Gastrocnemius medialis (tissue), 4 donors: ENCODE data around the gene SERPINE1. TPM values are rescaled to one million over a fixed set of nuclear protein-coding genes. Genes with fewer than 3 reads are reported as not detected.
"Not testable (repeated sequence)": the region's sequence is repeated elsewhere in the genome, so short reads cannot be mapped to it uniquely, and the experiment has no call there.

Source experiments
- ATAC-seq, 2 donors: fragments of 150-250 bp; one replicate each; pipeline ENCODE4 v1.9.1; 2016
- DNase-seq, 2 donors: peaks; one replicate each; pipeline ENCODE4 v3.0.0-alpha.2; 2019
- H3K27ac ChIP-seq, 4 donors: fragments of 200-600 bp; sonication (generic); 1 replicate in 1 of 4; 2 replicates in 3 of 4; pipeline ENCODE4 v1.5.1; 2016 to 2018; ENCODE audit warnings: mild to moderate bottlenecking in 2 of 4, moderate library complexity in 1 of 4
- H3K27me3 ChIP-seq, 3 donors: fragments of 200-600 bp; sonication (generic) in 2 of 3; 1 replicate in 1 of 3; 2 replicates in 2 of 3; pipeline versions ENCODE4 v1.5.1 to v1.6.0; 2016 to 2019; ENCODE audit warnings: mild to moderate bottlenecking in 1 of 3, moderate library complexity in 1 of 3
- H3K36me3 ChIP-seq, 2 donors: fragments of 200-600 bp; sonication (generic) in 1 of 2; one replicate each; pipeline ENCODE4 v1.5.1; 2017 to 2018
- H3K4me1 ChIP-seq, 2 donors: fragments of 200-600 bp; sonication (generic) in 1 of 2; one replicate each; pipeline ENCODE4 v1.5.1; 2016 to 2017; ENCODE audit warnings: mild to moderate bottlenecking in 2 of 2
- H3K4me3 ChIP-seq, 4 donors: fragments of 200-600 bp; sonication (generic) in 3 of 4; 1 replicate in 1 of 4; 2 replicates in 3 of 4; pipeline ENCODE4 v1.5.1; 2016 to 2019; ENCODE audit warnings: mild to moderate bottlenecking in 2 of 4
- H3K9me3 ChIP-seq, 3 donors: fragments of 200-600 bp; sonication (generic) in 2 of 3; 1 replicate in 1 of 3; 2 replicates in 2 of 3; pipeline ENCODE4 v1.5.1; 2016 to 2019
- POLR2A ChIP-seq, 2 donors: fragments of 450-650 bp; IDR thresholded peaks; one replicate each; pipeline ENCODE4 v1.6.1; 2017; ENCODE audit warnings: antibody characterized with exemption in 2 of 2, mild to moderate bottlenecking in 2 of 2, moderate library complexity in 2 of 2
- in situ Hi-C, 4 donors: fragments of 200-750 bp; cut with MboI; loops; one replicate each; pipeline versions ENCODE4 v1.15.0 to v1.8.0; 2017; ENCODE audit warnings: low sequenced_read_pairs in 4 of 4
- intact Hi-C: fragments of 100-400 bp; cut with DNase I; formaldehyde crosslinking; loops from one replicate; pipeline ENCODE4 v1.15.1; 2023; ENCODE audit warnings: low total_unique reads
- total RNA-seq, 4 donors: library from RNA; depleted of rRNA; stranded (reverse); fragments of >200 nt; gene quantifications; one replicate each; pipeline versions ENCODE4 v1.1.0 to v1.2.3, GENCODE V29; 2016
- TF ChIP-seq, protein P1 (sequence below), 5 experiments: fragments of 450-650 bp in 3 of 5; fragments of 200-600 bp in 2 of 5; sonication (generic) in 2 of 5; IDR thresholded peaks in 4 of 5; conservative IDR thresholded peaks in 1 of 5; 1 replicate in 4 of 5; 2 replicates in 1 of 5; pipeline ENCODE4 v1.5.1; 2016 to 2019; ENCODE audit warnings: antibody characterized with exemption in 5 of 5, mild to moderate bottlenecking in 3 of 5, moderate library complexity in 3 of 5

Gene SERPINE1
- total RNA-seq, 4 donors from 2014 or later, result 5.9 to 21.7 (median 12.3) TPM

DNA sequence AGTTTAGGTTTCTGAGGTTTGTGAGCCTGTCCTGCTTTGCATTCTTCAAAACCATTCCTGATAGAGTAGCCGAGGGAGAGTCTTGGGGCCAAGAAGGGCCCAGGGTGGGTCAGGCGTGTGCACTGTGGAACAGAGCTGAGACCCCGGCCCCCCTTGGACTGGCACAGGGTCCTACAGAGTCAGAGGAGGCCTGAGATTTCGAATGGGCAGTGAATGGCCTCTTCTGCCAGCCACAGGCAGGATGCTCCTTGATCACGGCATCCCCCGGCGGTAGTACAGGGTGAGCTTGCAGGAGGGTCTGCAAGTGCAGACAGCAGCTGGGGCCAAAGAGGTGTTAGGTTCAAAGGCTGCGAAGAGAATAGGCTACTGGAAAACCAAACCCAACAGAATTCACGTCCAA lies 37.0 kb upstream of the SERPINE1 start:
- intact Hi-C loops, result loop anchor here (5.0 kb wide), 1 partner anchor 152 kb away; no protein-coding TSS in a partner anchor
- no peaks in the 10 kb centered on the region for H3K27me3 ChIP-seq
- no peak overlapping the region for H3K27ac ChIP-seq
- TF ChIP-seq, protein P1, sequence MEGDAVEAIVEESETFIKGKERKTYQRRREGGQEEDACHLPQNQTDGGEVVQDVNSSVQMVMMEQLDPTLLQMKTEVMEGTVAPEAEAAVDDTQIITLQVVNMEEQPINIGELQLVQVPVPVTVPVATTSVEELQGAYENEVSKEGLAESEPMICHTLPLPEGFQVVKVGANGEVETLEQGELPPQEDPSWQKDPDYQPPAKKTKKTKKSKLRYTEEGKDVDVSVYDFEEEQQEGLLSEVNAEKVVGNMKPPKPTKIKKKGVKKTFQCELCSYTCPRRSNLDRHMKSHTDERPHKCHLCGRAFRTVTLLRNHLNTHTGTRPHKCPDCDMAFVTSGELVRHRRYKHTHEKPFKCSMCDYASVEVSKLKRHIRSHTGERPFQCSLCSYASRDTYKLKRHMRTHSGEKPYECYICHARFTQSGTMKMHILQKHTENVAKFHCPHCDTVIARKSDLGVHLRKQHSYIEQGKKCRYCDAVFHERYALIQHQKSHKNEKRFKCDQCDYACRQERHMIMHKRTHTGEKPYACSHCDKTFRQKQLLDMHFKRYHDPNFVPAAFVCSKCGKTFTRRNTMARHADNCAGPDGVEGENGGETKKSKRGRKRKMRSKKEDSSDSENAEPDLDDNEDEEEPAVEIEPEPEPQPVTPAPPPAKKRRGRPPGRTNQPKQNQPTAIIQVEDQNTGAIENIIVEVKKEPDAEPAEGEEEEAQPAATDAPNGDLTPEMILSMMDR (IDR thresholded peaks at IDR 0.05 in 4 of 5, conservative IDR thresholded peaks at IDR 0.05 in 1 of 5), result no peak
- no peak for TF ChIP-seq POLR2A (IDR thresholded peaks at IDR 0.05)
- H3K4me1 ChIP-seq, result peaks cover 15% of the 10 kb centered on the region in 2 donors
- H3K9me3 ChIP-seq, result no peaks in the 10 kb centered on the region
- DNase-seq, result no peak
- ATAC-seq, result no peak
- peaks cover 0 to 20% of the 10 kb centered on the region in 2 donors for H3K36me3 ChIP-seq
- in situ Hi-C loops, result loop anchor here in 2 of 4 donors (5.0 to 10.0 kb wide), 2 partner anchors 45 to 47 kb away; no protein-coding TSS in a partner anchor
- no peak overlapping the region for H3K4me3 ChIP-seq

DNA sequence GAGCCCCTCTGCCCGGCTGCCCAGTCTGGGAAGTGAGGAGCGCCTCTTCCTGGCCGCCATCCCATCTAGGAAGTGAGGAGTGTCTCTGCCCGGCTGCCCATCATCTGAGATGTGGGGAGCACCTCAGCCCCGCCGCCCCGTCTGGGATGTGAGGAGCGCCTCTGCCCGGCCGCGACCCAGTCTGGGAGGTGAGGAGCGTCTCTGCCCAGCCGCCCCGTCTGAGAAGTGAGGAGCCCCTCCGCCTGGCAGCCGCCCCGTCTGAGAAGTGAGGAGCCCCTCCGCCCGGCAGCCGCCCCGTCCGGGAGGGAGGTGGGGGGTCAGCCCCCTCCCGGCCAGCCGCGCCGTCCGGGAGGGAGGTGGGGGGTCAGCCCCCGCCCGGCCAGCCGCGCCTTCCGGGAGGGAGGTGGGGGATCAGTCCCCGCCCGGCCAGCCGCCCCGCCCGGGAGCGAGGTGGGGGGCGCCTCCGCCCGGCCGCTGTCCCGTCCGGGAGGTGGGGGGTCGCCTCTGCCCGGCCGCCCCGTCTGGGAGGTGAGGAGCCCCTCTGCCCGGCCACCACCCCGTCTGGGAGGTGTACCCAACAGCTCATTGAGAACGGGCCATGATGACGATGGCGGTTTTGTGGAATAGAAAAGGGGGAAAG lies 34.5 kb upstream of the SERPINE1 start:
- H3K9me3 ChIP-seq, intact Hi-C loops, H3K27me3 ChIP-seq, H3K4me3 ChIP-seq, ATAC-seq, DNase-seq, H3K27ac ChIP-seq, H3K4me1 ChIP-seq: not testable (repeated sequence)
- in situ Hi-C loops, result loop anchor here in 1 of 4 donors (5.0 kb wide), 1 partner anchor 45 kb away; no protein-coding TSS in a partner anchor
- peaks cover 0 to 18% of the 10 kb centered on the region in 2 donors for H3K36me3 ChIP-seq

DNA sequence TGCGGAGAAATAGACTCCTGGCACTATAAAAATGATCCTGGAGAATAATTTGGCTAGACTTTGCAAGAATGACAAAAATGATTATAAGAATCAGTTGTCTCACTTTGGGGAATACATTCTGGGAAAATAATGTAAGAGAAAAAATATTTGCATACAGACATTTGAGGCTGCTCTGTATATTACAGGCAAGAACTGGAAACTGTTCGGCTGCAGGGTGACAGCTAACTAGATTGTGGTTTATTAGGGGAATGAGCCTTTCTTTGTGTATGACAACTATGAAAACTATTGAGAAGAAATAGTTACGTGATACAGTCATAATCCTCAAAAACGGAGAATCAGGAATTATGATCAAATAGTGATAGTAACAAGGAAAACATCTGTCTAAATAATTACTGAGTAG lies 33.0 kb upstream of the SERPINE1 start:
- H3K4me1 ChIP-seq, result peaks cover 0 to 4% of the 10 kb centered on the region in 2 donors
- TF ChIP-seq, protein P1 (IDR thresholded peaks at IDR 0.05 in 4 of 5, conservative IDR thresholded peaks at IDR 0.05 in 1 of 5), result no peak
- no peak for TF ChIP-seq POLR2A (IDR thresholded peaks at IDR 0.05)
- H3K27ac ChIP-seq, result peak overlapping the region in 3 of 4 donors; percentile 21 to 60 (median 44)
- in situ Hi-C loops (loop anchor here in 1 of 4 donors (5.0 kb wide), 1 partner anchor 43 kb away; no protein-coding TSS in a partner anchor), intact Hi-C loops (loop anchor here (1.0 kb wide), 1 partner anchor 44 kb away; no protein-coding TSS in a partner anchor)
- ATAC-seq, result no peak
- H3K36me3 ChIP-seq, result peaks cover 0 to 3% of the 10 kb centered on the region in 2 donors
- H3K9me3 ChIP-seq, result no peaks in the 10 kb centered on the region
- H3K4me3 ChIP-seq, result no peak overlapping the region
- no peak for DNase-seq
- no peaks in the 10 kb centered on the region for H3K27me3 ChIP-seq

DNA sequence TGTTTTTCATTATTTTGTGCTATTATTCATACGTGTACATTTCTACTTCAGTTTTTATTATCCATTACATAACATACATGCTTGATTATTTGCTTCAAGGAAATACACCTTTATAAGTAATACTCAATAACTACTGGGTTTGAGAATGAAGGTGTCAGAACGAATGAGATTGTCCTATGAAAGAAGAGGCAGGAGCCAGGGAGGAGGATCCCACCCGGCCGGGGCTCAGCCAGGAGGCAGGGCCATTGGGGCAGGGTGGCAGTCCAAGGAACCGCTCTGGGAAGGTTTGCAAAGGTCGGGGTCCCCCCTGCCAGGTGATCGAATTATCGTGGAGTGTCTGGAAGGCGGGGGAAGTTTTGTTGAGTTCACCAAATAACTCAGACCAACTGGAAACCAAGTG lies 32.5 kb upstream of the SERPINE1 start:
- in situ Hi-C loops (loop anchor here in 1 of 4 donors (5.0 kb wide), 1 partner anchor 43 kb away; no protein-coding TSS in a partner anchor), intact Hi-C loops (loop anchor here (1.0 kb wide), 1 partner anchor 44 kb away; no protein-coding TSS in a partner anchor)
- TF ChIP-seq, protein P1 (IDR thresholded peaks at IDR 0.05 in 4 of 5, conservative IDR thresholded peaks at IDR 0.05 in 1 of 5), result no peak
- no peak for TF ChIP-seq POLR2A (IDR thresholded peaks at IDR 0.05)
- H3K4me3 ChIP-seq, result no peak overlapping the region
- no peaks in the 10 kb centered on the region for H3K27me3 ChIP-seq
- peak overlapping the region; percentile 21 to 60 (median 38) for H3K27ac ChIP-seq
- H3K9me3 ChIP-seq, result no peaks in the 10 kb centered on the region
- peaks cover 4 to 6% of the 10 kb centered on the region in 2 donors for H3K4me1 ChIP-seq
- ATAC-seq, result no peak
- DNase-seq, result no peak
- H3K36me3 ChIP-seq, result no peaks in the 10 kb centered on the region

DNA sequence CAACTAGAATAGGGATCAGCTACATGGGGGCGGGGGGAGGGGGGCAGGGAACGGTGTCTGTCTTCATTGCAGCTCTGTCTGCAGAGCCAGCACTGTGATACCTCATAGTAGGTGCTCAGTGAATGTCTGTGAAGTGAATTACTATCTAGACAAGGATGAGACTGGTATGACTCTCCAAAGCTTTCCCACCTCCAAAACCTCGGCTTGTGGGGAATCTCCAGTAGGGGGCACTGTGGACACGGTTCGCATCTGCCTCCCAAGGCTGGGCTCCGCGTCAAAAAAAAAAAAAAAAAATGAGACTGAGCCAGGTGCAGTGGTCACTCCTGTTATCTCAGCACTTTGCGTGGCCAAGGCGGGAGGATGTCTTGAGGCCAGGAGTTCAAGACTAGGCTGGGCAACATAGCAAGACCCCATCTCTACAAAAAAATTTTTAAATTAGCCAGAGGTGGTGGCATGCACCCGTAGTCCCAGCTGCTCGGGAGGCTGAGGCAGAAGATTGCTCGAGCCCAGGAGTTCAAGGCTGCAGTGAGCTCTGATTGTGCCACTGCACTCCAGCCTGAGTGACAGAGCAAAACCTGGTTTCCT lies 32.0 kb upstream of the SERPINE1 start:
- peak in 1 of 2 donors; percentile 40 for DNase-seq
- in situ Hi-C loops (loop anchor here in 1 of 4 donors (5.0 kb wide), 1 partner anchor 42 kb away; no protein-coding TSS in a partner anchor), intact Hi-C loops (loop anchor here (1.0 kb wide), 1 partner anchor 43 kb away; no protein-coding TSS in a partner anchor)
- Histone ChIP-seq H3K27ac (peak overlapping the region in 2 of 4 donors; percentile 31 to 44), H3K9me3 (no peaks in the 10 kb centered on the region), H3K27me3 (no peaks in the 10 kb centered on the region), H3K4me3 (no peak overlapping the region), H3K36me3 (no peaks in the 10 kb centered on the region), H3K4me1 (peaks cover 9 to 11% of the 10 kb centered on the region in 2 donors)
- TF ChIP-seq POLR2A (IDR thresholded peaks at IDR 0.05), result no peak
- TF ChIP-seq, protein P1 (IDR thresholded peaks at IDR 0.05 in 4 of 5, conservative IDR thresholded peaks at IDR 0.05 in 1 of 5), result peak; percentile 24 to 69 (median 58)
- peak in 1 of 2 donors; percentile 60 for ATAC-seq
